Amniotic stem cell (primary cell): ENCODE data around the gene TMEM120B.
"Not testable (repeated sequence)": the region's sequence is repeated elsewhere in the genome, so short reads cannot be mapped to it uniquely, and the experiment has no call there.

Experiments used
- DNase-seq: peaks from one replicate; lab custom pipeline; 2025; lab: John Stamatoyannopoulos, UW

Gene TMEM120B

DNA sequence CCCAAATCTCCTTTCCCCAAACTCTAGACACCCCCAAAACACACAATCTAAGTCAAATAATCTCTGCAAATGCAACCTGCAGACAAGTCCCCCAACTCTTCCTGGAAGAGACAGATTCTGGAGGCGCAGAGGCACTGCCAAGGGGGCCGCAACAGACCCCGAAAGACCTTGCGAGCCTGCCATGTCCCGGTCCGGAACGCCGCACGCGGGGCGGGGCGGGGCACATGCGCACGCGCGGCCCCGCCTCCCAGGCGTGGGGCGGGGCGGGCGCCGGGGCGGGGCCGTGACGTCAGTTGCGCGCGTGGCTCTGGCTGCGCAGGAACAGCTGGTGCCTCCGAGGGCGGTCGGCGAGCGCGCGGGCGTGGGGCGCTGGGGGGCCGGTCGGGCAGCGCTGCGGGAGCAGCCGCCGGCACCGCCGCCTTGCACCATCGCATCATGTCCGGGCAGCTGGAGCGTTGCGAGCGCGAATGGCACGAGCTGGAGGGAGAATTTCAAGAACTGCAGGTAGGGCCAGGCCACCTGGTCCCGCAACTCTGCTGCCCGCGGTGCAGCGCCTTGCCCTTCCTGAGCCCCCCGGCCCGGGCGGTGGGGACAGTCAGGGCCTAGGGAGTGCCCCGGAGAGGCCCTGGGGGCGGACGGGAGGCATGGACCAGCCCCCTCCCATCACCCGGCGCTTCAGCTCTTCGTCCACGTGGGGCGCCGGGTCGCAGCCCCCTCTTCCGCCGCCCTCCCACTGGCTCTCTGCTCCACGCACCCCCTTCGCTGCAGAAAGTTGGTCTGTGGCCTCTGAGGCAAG is at the start of gene TMEM120B:
TSS of gene TMEM120B (plus strand) at position 292 of the 796 bp plus-strand sequence. CDS start at position 436, 144 bp downstream.
- peak; percentile 35 for DNase-seq

DNA sequence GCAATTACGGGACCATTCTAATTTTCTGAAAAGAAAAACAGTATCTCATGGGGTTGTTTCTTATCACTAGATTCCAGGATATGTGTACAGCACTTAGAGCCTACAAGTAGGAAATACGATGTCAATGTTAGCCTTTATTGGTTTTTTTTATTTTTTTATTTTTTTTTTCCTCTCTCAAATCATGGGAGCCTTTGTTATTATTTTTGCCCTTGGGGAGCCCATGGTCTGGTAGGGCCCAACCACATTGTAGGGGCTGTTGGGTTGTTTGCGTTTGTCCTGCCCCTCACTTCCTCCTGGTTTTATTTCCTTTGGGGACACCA is 49.0 kb upstream of the TMEM120B start:
- no peak for DNase-seq

DNA sequence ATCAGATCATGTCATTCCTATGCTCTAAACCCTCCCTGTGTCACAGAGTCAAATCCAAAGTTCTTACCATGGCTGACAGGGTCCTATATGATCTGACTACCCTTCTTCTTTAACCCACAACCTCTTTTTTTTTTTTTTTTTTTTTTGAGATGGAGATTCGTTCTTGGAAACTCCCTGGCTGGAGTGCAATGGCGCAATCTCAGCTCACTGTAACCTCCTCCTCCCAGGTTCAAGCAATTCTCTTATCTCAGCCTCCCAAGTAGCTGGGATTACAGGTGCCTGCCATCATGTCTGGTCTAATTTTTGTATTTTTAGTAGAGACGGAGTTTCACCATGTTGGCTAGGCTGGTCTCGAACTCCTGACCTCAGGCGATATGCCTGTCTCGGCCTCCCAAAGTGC is 45.7 kb upstream of the TMEM120B start:
- DNase-seq: not testable (repeated sequence)

DNA sequence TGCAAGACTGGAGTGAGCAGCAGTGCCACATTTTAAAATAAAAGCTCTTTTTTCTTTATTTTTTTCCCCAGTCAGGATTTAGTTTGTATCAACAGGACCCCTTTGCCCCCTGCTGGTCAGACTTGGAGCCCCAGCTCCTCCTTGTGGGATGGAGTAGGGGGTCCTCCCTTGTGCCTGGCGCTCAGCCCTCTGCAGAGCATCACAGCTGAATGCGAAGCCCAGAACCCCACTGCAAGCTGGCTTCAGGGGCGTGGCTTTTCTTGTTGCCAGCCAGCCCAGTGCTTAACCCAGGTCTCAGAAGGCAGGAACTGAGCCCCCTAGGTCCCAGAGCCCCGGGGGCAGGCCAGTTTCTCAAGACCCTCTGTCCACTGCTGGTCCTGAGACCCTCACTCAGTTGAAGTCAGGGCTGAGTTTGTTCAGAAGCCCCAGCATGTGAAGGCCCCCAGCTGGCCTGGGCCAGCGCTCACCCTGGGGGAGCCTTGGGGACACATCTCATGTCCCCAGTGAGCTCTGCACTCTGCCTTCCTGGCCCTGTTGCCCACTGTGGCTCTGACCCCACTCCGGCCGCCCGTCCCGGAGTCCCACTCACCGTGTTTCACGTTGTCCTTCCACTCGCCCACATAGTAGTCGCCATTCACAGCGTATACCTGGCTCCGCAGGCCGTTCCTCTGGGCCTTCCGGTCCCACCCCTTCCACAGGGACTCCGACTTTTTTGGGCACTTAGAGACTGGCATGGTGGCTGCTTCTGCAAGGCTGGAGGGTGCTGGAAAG is 43.6 kb upstream of the TMEM120B start:
- no peak for DNase-seq

DNA sequence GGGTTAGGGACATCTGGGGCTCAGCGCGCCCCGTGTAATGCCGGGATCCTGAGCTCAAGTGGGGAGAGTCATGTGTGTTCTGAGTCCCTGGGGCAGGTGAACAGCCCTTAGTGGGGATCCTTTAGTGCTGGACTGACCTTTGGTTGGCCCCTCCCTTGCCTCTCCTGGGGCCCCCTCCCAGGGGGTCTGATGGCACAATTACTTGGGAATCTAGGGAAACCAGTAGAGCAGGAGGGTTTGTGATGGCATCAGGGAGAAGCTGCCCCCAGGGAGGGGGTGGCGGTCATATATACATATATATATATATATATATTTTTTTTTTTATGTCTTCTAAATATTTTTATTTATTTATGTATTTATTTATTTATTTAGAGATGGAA is 43.0 kb upstream of the TMEM120B start, which contains the start of gene MORN3:
TSS of gene MORN3 (minus strand) at position 134 of the 380 bp plus-strand sequence. CDS start 171 bp downstream, outside the sequence.
- DNase-seq: no peak

DNA sequence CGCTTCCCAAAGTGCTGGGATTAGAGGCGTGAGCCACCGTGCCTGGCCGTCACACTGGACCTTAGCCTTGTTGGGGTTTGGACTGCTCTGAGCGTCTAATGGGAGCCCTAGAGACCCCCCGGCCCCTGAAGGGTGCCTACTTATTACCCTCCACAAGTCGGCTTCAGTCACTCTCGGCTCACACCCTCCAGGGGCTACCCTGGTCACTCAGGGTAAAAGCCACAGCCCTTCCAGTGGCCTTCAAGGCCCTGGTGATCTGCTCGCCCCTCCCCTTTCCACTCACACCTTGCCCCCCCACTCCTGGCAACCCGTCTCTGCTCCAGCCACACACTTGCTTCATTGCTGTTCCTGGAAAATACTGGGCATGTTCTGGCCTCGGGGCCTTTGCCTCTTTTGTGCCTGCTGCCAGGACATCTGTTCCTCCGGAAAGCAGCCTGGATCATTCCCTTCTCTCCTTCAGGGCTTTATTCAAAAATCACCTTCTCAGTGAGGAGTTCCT is 39.5 kb upstream of the TMEM120B start:
- DNase-seq: no peak

DNA sequence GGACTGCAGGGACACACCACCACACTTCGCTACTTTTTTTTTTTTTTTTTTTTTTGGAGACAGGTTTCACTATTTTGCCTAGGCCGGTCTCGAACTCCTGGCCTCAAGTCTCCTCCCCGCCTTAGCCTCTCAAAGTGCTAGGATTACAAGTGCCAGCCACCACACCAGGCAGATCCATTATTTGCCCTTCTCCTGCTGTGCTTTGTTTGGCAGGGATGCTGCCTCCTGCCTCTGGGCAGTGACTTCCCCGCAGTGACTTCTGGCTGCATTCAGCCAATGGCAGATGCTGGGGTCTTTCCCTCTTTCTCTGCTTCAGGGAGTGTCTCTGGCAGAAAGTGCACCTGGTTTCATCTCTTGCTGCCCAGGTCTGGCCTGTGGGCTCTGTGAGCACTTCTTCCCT is 36.4 kb upstream of the TMEM120B start:
- DNase-seq: no peak

DNA sequence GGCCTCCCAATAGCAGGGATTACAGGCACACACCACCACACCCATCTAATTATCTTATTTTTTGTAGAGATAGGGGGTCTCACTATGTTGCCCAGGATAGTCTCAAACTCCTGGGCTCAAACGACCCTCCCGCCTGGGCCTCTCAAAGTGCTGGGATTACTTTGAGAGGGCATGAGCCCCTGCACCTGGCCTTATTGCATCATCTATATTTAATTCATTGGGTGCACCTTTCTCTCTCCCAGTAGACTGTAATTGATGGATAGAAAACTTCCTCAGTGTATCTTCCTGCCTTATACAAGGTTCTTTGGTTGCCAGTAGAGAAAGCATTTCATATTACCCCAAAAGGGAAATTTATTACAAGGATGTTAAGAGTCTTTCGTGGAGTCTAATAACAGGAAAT is 34.2 kb upstream of the TMEM120B start:
- no peak for DNase-seq

DNA sequence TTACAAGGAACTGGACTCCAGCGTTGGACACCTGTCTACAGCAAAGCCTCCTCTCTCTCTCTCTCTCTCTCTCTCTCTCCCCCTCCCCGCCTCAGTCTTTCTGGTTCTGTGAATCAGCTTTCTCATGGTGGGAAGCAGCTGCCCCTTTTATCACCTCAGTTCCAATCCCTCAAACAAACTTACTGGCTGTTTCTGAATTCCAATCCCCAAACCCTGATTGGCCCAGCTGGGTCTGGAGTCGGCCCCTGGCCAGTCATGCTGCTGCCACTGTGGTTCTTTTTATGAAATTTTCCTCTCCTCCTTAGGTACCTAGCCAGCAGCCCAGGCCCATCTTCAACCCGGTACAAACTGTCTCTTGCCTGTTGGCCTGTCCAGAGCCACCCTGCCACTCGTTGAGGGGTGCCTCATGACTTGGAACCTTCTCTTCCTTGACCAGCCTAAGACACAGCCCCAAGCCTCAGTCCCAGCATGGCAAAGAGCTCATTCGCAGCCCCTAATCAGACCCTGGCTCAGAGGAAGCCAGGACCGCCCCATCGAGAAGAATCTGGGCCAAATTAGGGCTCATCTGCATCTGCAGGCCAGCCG is 33.7 kb upstream of the TMEM120B start:
- DNase-seq: no peak

DNA sequence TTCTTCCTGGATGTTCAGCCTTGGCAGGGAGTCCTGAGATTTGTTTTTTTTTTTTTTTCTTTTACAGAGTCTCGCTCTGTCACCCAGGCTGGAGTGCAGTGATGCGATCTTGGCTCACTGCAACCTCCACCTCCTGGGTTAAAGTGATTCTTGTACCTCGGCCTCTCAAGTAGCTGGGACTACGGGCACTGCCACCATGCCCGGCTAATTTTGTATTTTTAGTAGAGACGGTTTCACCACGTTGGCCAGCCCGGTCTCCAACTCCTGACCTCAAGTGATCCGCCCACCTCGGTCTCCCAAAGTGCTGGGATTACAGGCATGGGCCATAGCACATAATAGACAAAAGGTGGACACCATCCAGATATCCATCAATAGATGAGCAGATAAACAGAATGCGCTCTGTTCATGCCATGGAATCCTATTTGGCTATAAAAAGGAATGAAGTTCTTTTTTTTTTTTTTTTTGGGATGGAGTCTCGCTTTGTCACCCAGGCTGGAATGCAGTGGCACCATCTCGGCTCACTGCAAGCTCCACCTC is 32.8 kb upstream of the TMEM120B start:
- not testable (repeated sequence) for DNase-seq

DNA sequence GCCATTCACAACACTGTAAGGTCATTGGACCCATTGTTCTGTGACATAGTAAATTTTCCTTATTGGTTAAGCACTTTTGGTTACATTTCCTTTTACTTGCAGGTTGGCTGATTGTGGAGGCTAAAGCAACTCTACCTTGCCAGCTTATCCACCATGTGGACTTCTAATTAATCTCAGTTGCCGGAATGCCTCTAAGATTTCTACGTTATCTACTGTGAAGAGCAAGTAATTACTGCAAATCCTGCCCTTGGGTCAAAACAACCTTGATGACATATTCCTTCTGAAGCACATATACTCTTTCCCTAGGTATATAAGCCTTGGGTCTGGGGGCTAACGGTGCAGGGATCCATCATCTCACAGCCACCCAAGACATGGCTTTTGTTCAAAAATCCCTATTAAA is 23.6 kb upstream of the TMEM120B start:
- DNase-seq: no peak

DNA sequence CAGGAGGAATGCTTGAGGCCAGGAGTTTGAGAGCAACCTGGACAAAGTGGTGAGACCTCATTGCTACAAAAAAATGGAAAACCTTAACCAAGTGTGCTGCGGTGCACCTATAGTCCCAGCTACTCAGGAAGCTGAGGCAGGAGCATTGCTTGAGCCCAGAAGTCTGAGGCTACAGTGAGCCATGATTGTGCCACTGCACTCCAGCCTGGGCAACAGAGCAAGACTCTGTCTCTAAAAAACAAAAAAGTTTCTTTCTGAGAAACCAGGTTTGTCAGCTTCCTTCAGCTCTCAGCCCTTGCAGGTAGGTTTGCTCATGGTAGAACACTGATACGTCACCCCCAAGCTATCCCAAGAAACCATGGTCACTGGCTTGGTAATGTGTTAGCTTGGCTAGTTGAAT is 23.1 kb upstream of the TMEM120B start:
- no peak for DNase-seq

DNA sequence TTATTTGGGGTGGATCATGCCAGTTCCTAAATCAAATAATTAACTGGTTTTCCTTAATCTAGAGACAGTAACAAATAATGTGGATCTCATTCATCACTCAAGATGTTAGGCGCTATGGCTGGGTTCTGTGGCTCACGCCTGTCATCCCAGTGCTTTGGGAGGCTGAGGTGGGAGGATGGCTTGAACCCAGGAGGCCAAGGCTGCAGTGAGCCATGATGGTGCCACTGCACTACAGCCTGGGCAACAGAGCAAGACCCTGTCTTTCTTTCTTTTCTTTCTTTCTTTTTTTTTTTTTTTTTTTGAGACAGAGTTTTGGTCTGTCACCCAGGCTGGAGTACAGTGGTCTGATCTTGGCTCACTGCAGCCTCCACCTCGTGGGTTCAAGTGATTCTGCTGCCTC is 19.8 kb upstream of the TMEM120B start:
- DNase-seq: not testable (repeated sequence)

DNA sequence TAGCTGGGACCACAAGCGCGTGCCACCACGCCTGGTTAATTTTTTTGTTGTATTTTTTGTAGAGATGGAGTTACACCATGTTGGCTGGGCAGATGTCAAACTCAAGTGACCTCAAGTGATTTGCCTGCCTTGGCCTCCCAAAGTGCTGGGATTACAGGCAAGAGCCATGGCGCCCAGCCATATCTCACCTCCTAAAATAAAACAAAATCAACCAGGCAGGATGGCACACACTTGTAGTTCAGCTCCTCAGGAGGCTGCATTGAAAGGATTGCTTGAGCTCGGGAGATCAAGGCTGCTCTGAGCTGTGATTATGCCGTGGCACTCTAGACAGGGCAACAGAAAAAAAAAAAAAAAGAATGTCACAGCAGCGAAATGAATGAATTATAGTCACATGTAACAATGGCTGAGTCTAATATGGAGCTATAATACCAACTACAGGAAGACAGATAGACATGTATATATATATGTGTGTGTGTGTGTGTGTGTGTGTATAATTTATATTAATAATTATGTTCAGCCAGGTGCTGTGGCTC is 19.3 kb upstream of the TMEM120B start:
- DNase-seq: no peak

DNA sequence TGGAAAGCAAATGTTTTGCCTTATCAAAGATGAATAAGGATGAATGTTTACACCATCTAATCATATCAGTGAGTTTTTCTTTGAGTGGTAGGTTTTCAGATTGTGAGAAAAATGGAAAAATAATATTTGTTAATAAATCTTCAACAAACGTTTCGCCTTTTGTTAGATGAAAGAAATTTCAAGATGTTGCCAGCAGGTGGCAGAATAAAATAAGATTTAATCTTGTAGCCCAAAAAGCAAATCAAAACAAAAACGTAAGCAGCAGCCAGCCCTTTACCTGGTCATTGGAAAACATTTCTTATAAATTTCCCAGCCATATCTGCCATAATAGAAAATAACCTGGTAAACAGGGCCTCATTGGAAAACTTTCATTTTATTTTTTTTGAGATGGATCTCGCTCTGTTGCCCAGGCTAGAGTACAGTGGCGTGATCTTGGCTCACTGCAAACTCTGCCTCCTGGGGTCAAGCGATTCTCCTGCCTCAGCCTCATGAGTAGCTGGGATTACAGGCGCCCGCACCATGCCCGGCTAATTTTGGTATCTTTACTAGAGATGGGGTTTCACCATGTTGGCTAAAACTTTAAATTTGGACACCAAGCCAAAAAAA is 15.4 kb upstream of the TMEM120B start:
- peak; percentile 44 for DNase-seq

DNA sequence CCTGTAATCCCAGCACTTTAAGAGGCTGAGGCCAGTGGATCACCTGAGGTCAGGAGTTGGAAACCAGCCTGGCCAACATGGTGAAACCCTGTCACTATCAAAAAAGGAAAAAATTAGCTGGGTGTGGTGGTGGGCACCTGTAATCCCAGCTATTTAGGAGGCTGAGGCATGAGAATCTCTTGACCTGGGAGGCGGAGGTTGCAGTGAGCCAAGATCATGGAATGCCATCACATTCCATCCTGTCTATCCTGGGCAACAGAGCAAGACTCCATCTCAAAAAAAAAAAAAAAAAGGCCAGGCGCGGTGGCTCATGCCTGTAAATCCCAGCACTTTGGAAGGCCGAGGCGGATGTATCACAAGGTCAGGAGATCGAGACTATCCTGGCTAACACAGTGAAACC is 14.7 kb upstream of the TMEM120B start:
- not testable (repeated sequence) for DNase-seq

DNA sequence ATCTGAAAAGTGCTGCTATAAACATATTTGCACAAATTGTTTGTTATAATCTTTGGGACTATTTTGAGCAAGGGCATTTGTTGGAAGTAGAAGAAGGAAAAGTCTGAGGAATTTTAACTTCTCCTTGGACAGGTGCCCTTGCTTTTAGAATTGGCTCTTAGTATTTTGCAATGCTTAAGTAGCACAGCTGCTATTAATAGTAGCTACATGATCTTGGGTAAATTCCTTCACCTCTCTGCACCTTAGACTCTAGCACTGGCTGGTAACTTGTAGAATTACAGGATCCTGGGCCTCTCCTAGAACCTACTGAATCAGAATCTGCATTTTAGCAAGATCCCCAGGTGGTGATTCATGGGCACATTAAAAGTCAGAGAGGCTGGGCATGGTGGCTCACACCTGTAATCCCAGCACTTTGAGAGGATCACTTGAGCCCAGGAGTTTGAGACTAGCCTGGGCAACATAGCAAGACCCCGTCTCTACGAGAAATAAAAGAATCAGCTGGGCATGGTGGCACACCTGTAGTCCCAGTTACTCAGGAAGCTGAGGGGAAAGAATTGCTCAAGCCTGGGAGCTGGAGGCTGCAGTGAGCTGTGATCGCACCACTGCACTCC is 10.8 kb upstream of the TMEM120B start:
- no peak for DNase-seq

DNA sequence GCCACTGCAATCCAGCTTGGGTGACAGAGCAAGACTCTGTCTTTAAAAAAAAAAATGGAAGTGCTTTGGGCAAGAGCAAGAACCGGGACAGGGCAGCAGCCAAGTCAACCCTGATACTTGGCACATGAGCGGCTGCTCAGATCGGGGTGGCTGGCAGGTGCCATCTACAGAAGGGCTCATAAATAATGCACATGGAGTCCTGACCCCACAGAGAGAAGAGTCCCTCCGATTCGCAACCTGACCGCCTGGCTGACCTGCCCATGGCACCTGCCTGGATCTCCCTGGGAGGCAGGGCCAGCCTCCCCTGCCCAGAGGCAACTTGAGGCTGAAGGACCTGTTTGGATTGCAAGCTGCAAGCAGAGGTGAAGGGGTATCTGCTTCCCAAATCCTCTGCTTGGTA is 9.6 kb upstream of the TMEM120B start:
- no peak for DNase-seq

DNA sequence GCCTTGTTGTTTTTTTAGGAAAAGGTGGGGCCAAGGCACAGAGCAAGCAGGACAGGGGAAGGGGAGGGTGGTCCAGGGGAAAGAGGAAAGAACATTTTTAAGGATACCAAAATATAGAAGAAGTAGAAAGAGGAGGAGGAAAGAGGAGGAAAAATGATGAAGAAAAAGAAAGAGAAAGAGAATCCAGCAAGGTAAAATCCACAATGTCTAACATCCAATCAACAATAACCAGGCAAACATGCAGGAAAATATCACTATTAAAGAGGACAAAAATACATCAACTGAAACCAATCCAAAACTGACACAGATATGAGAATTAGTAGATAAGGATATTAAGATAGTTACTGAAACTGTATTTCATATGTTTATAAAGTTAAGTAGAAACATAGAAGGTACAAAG is 7.0 kb upstream of the TMEM120B start:
- DNase-seq: no peak

DNA sequence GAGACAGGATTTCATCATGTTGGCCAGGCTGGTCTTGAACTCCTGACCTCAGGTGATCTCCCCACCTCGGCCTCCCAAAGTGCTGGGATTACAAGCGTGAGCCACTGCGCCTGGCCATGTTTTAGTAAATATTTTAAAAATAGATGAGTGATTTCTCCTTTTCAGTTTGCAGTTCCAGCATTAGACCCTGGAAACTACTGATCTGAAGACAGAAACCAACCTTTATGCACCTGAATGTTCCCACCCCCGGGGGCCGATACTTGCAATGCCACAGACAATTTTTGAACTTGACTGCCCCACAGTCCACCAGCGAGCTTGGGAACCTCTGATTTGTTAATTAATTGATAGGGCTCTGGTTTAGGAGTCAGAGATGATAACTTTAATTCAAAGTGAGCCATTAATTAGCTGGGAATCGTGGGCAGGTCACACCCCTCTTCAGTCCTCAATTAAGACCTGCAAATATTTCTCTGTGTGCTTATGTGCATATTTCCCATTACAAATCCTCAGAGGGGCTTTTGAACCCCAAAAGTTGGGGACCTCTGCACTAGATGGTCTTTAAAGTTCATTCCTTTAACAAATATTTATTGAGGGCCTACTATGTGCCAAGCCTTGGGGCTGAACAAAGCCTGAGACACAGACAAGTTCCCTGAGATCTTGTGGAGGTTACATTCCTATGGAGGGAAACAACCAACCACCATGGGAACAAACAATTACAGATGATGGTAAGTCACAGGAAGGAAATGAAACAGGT is 4.1 kb upstream of the TMEM120B start:
- no peak for DNase-seq

DNA sequence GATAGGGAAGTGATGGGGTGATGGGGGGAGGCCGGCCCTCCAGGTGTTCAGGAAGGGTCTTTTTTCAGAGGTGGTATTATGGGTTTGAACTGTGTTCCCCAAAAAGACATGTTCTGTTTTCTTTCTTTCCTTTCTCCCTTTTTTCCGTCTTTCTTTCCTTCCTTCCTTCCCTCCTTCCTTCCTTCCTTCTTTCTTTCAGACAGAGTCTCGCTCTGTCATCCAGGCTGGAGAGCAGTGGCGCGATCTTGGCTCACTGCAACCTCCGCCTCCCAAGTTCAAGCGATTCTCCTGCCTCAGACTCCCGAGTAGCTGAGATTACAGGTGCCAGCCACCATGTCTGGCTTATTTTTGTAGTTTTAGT is 3.5 kb upstream of the TMEM120B start:
- not testable (repeated sequence) for DNase-seq
